Heart left ventricle (tissue), 13 donors: Measurements from ENCODE around the gene GABRB1.

Experiments used
- POLR2A ChIP-seq, 2 donors: fragments of 450-650 bp; IDR thresholded peaks; one replicate each; pipeline ENCODE4 v1.6.1; 2017; ENCODE audit warnings: antibody characterized with exemption in 2 of 2, mild to moderate bottlenecking in 2 of 2, moderate library complexity in 2 of 2
- TF ChIP-seq, protein P1 (sequence below), 12 donors: fragments of 200-600 bp; sonication (generic) in 4 of 12; IDR thresholded peaks; one replicate each; pipeline versions ENCODE4 v1.5.0 to v1.8.0; 2018 to 2022; ENCODE audit warnings: antibody characterized with exemption in 12 of 12, mild to moderate bottlenecking in 5 of 12
- donor health status: ischemic (EF 13 %, LVEDD 7.1; RV severe dilation, severe dysfunction).
- donor health status: DM: no; HTN: yes; CAD: no.
- donor health status: DM: no; HTN: no; CAD: no.
- donor health status: ischemic (EF 25% LVEDD 6.9; RV normal size, moderate dysfunction).
- donor health status: ischemic (EF 25% LVEDD 5.7; RV mildly dilated, moderate dysfunction).
- donor health status: ischemic (EF 35%, LVEDD 5.7; RV mildly dilated, moderate dysfunction).
- donor health status: nonischemic (EF 11% LVEDD 7.7; RV severe dilation, severe dysfunction).
- donor health status: DM: yes; HTN: yes; CAD: no.
- donor health status: PGD.
- donor health status: ischemic (EF 29% LVEDD 5.4; RV normal size, mild dysfunction).
- donor health status: nonischemic (EF 23%, LVEDD 6.1; RV moderate dilation, normal function).

DNA sequence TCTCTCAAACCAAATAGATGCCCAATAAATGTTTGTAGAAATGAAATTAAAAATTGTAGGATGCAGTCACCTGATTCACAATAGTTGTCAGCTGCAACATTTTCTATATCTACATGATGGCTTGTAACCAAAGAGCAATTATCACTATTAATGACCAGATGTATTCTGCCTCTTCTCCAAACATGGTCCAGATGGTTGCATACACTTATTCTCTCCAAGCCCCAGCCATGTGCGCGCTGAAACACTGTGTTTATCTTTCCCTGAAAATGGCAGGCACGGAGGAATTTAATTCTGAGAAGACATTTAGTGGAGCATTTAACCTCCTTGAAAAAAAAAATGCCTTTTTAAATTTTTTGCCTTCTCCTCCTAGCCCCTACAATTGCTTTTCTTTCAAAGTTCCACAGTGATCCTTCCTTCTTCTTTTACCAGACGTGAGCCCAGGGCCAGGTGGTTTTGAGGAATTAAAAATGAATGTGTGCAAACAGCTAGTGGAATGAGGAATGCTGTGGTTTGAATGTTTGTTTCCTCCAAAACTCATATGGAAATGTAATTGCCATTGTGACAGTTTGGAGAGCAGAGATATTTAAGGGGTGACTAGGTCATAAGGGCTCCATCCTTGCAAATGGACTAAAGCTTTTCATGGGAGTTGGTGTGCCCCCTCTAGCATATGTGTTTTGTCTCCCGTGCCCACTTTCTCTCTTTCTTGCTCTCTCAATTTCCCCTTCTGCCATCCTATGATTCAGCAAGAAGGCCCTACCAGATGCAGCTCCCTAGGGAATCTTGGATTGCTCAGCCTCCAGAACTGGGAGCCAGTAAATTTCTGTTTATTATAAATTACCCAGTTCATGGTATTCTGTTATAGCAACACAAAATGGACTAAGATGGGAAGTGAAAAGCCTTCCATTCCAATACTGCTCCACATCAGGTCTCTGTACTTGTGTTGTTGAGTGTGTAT, 136.0 kb downstream of the GABRB1 start:
- TF ChIP-seq, protein P1, sequence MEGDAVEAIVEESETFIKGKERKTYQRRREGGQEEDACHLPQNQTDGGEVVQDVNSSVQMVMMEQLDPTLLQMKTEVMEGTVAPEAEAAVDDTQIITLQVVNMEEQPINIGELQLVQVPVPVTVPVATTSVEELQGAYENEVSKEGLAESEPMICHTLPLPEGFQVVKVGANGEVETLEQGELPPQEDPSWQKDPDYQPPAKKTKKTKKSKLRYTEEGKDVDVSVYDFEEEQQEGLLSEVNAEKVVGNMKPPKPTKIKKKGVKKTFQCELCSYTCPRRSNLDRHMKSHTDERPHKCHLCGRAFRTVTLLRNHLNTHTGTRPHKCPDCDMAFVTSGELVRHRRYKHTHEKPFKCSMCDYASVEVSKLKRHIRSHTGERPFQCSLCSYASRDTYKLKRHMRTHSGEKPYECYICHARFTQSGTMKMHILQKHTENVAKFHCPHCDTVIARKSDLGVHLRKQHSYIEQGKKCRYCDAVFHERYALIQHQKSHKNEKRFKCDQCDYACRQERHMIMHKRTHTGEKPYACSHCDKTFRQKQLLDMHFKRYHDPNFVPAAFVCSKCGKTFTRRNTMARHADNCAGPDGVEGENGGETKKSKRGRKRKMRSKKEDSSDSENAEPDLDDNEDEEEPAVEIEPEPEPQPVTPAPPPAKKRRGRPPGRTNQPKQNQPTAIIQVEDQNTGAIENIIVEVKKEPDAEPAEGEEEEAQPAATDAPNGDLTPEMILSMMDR (IDR thresholded peaks at IDR 0.05) = no peak
- TF ChIP-seq POLR2A (IDR thresholded peaks at IDR 0.05) = no peak
